SW480 (cell line): ENCODE data around the gene NKX6-1.
A peak's percentile ranks its signal among the peaks of the same experiment; 100 is the strongest.

Source experiments
- DNase-seq: peaks from one replicate; pipeline ENCODE4 v3.0.0-alpha.2; 2016; ENCODE audit warnings: low spot score

The NKX6-1 gene

GRCh38 chr4:84498935-84499623 lies at the start of gene NKX6-1:
Gene NKX6-1, minus strand, starts transcription at chr4:84499292. Its CDS starts 1,064 bp downstream, at chr4:84498228.
- DNase-seq = peak; percentile 81

- DNase-seq = no peak
Measured at GRCh38 chr4:84547211-84547610, 48.1 kb upstream of the NKX6-1 start.

DNA sequence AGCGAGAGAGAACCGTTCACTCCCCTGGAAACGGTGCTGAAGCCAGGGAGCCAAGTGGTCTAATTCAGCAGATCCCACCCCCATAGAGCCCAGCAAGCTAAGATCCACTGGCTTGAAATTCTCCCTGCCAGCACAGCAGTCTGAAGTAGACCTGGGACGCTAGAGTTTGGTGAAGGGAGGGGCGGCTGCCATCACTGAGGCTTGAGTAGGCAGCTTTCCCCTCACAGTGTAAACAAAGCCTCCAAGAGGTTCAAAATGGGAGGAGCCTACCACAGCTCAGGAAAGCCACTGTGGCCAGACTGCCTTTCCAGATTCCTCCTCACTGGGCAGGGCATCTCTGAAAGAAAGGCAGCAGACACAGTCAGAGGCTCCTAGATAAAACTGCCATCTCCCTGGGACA lies 46.0 kb upstream of the NKX6-1 start:
- DNase-seq = no peak

DNA sequence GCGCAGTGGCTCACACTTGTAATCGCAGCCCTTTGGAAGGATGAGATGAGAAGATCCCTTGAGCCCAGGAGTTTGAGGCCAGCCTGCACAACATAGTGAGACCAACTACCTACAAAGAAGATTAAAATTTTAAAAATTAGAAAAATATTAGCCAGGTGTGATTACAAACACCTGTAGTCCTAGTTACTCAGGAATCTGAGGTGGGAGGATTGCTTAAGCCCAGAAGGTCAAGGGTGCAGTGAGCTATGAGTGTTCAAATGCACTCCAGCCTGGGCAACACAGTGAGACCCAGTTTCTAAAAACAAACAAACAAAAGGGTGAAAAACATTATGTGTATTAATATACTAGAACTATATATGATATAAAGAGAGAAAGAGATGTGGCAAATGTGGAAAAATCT lies 36.8 kb upstream of the NKX6-1 start:
- DNase-seq = no peak

DNA sequence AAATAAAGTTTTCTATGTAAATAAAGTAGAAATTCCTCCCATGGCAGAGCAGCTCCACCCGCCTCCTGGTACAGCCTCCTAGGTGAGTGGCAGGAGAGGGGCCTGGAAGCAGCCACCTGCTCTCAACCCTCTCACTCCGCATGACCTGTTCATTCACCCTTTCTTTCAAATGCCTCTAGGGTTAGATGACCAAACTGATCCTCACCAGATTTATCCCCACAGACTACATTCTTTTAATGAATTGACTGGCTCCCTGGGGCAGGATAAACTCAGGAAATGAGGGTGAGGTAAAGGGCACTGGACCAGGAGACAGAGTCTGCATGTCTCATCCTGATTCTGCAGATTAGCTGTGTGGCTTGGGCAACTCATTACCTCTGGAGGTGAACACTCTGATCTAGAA lies 32.6 kb upstream of the NKX6-1 start:
- DNase-seq = no peak

DNA sequence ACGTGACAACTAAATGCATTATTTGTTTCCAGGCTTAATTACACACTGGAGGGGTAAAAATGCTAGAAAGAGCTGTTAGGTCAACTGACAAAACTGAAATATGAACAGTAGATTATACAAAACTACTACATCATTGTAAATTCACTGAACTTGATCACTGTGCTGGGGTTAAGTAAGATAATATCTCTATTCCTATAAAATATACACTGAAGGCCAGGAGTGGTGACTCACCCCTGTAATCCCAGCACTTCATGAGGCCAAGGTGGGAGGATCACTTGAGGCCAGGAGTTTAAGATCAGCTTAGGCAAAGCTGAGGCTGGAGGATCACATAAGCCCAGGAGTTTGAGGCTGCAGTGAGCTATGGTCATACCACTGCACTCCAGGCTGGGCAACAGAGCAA lies 31.8 kb upstream of the NKX6-1 start:
- no peak for DNase-seq

DNA sequence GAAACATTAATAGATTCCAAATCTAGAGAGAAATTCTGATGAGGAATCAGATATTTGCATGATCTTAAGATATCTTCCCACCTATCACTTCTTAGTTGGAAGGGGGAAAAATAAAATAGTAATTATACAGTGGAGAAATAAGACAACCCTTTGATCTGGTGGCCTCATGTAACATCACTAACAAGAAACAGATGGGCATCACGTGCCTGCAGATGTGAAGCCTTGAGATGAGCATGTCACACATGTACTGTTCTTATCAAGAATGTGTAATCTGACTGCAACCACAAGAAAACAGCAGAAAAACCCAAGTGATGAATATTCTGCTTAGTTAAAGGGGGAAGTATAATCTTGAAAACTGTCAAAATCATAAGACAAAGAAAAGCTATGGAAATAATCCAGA lies 31.4 kb upstream of the NKX6-1 start:
- no peak for DNase-seq

DNA sequence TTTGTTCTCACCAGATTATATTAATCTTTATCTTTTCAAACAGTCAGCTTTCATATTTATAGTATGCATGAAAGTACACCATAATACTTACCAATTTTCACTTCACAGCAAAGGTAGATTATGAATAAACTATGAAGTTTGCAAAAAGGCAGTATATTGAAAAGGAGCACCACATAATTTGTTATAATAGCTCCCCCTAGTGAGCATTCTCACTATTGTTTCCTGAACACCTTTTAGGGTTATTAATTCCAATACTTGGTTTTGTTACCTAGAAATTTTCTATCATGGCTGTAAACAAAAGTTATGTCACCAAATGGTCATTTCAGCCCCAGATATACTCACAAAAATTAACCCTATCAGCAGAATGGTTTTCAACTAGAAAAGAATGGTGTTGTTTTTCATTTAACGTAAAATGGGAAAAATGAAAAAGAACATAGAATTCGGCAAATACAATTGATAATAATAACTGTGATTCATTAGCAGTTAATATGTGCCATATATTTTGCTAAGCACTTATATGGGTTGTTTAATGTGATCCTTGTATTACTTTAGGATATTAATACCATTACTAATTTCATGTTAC lies 30.2 kb upstream of the NKX6-1 start:
- DNase-seq = peak; percentile 15

- DNase-seq = no peak
Measured at GRCh38 chr4:84527391-84527790, 28.3 kb upstream of the NKX6-1 start.

DNA sequence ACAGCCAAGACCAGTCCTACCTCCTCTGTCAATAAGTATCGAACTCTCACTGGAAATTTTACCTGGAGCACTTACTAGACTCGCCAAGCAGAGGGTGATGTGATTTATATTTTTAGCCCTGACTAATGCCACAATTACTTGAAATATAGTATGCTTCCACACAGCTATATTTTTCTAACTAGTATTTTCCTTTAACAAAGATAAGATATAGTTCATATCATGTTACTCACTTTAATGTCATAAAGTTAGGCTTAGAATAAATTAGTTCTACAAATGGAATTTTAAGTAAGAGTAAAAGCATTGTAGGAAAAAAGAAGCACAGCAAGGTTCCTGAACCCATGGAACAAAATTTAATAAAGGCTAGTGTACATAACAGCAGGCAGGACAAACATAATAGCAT lies 16.0 kb upstream of the NKX6-1 start:
- no peak for DNase-seq

DNA sequence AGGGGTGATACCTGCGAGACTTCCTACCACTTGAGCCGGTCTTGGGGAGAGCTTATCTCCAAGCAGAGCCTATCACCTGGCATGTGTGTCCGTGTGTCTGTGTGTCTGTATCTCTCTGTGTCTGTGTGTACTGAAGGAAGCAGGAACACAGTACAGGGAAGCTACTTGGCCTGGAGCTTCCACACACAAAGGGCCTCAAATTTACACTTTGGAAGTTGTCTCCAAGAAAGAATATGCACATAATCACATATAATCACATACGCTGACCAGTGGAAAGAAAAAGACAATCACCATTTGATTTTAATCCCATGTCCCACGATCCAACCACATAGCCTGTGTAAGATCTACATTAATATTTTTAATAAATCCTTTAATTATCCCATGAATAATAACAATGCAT lies 13.2 kb upstream of the NKX6-1 start:
- no peak for DNase-seq

DNA sequence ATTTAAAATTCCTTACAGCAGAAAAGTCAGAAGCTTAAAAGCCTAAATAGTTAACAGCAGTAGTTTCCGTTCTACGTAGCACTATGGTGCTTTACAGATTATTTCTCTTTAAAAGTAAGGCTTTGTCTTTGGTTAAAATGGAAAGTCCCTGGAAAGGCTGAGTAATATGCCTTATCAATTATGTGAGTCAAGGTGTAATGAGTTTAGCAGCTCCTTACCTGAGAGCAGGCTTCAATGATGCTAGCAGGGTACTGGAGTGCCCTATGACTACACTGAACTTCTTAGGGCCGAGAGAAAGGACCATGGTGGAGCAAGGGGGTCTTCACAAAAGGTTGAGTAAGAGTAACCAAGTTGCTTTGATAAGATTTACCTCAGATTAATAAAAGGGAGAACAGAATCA lies 12.6 kb upstream of the NKX6-1 start:
- no peak for DNase-seq

DNA sequence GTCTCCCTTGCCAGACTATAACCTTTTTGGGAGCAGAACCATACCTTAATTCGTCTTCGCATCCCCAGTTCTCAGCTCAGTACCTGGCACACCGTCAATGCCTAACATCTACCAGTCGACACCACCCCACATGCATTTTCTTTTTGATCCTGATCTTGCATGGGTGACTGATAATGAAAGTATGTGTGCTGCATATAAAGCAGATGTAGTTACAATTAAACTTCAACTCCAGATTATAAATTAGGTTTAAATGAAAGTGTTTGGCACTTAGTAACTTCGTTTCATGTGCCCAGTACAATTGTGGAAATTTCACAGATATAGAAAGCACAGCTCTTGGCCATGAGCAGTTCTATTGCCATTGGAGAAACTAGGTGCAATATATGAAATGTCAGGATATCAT lies 8.8 kb upstream of the NKX6-1 start:
- no peak for DNase-seq

GRCh38 chr4:84504821-84505220 lies 5.7 kb upstream of the NKX6-1 start:
- DNase-seq = no peak

GRCh38 chr4:84503495-84504437 lies 4.7 kb upstream of the NKX6-1 start:
- peak; percentile 59 for DNase-seq

- no peak for DNase-seq
Measured at GRCh38 chr4:84502955-84503373, 3.9 kb upstream of the NKX6-1 start.

GRCh38 chr4:84502333-84502954 lies 3.4 kb upstream of the NKX6-1 start:
- no peak for DNase-seq

- DNase-seq = no peak
Measured at GRCh38 chr4:84501721-84502267, 2.7 kb upstream of the NKX6-1 start.

GRCh38 chr4:84501202-84501503 lies 2.1 kb upstream of the NKX6-1 start:
- no peak for DNase-seq

DNA sequence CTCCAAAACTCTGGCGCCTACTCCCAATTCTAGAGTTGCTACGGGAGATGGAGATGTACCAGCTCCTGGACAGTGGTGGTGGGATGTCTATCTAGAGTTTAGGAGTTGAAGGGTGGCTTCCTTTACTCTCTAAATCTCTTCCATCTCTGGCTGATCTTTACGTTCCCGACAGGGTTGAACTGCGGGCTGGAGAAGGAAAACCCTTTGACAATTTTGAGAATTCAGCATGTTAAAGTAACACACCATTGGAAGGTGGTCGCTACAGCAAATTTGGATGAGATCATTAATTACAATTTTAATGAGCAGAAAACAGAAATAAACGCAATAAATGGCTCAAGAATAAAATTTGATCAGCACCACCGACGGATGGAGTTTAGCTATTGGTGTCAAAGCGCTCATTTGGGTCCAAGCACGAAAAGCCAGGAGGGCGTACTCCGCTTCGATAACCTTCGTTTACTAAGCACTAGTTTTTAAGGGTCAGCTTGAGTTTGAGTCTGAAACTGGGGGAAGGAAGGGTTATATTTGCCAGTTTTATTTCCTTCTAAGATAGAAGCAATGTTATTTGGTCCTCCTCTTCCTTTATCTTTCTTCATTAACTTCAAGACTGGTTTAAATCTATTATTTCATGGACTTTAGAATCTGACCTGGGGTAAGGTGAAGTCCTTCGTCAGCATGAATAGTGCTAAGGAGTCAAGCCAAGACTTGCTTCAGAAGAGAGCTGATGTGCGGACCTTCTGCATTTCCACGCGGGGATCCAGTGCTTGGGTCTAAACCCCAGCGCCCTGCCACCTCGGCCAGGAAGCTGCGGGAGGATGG lies 1.5 kb upstream of the NKX6-1 start:
- DNase-seq = no peak

GRCh38 chr4:84499624-84499982 lies 511 bp upstream of the NKX6-1 start:
- DNase-seq = no peak
